T-helper 1 cell treated with Interleukin-12 subunit alpha and Interleukin-12 subunit beta and Interleukin-4 antibody, amounts not matched to agents 30 ng/mL and 1 ng/mL, for 36 hours (primary cell): ENCODE data around the gene MAML3. TPM values are rescaled to one million over a fixed set of nuclear protein-coding genes. Genes with fewer than 3 reads are reported as not detected.
"Not testable (repeated sequence)": the region's sequence is repeated elsewhere in the genome, so short reads cannot be mapped to it uniquely, and the experiment has no call there.

ENCODE experiments used
- intact Hi-C: fragments of 100-400 bp; cut with micrococcal nuclease; formaldehyde crosslinking; loops from one replicate; pipeline ENCODE4 v1.15.1; 2024
- total RNA-seq: library from RNA; stranded (reverse); gene quantifications from 2 replicates; pipeline ENCODE4 v1.2.3, GENCODE V29; 2022

Gene MAML3
- total RNA-seq, 1 donor from 2014 or later: 0.83 TPM

GRCh38 chr4:139973616-139974015 lies 180.4 kb downstream of the MAML3 start:
- intact Hi-C loops: loop anchor here (10.0 kb wide), 1 partner anchor 551 kb away; the partner anchor contains the start of gene ELMOD2

- intact Hi-C loops: loop anchor here (10.0 kb wide), 1 partner anchor 552 kb away; the partner anchor contains the start of gene ELMOD2
These were observed 181.0 kb downstream of the MAML3 start for GRCh38 chr4:139973015-139973414.

- intact Hi-C loops: loop anchor here (10.0 kb wide), 1 partner anchor 552 kb away; the partner anchor contains the start of gene ELMOD2
These were observed 181.7 kb downstream of the MAML3 start for GRCh38 chr4:139972305-139972704.

GRCh38 chr4:139971111-139971510 lies 182.9 kb downstream of the MAML3 start:
- intact Hi-C loops: loop anchor here (10.0 kb wide), 1 partner anchor 554 kb away; the partner anchor contains the start of gene ELMOD2

- intact Hi-C loops: loop anchor here (10.0 kb wide), 1 partner anchor 555 kb away; the partner anchor contains the start of gene ELMOD2
These were observed 184.2 kb downstream of the MAML3 start for GRCh38 chr4:139969635-139970266.

- intact Hi-C loops: no loop called here
These were observed 185.2 kb downstream of the MAML3 start for GRCh38 chr4:139968831-139969230.

- intact Hi-C loops: no loop called here
These were observed 187.6 kb downstream of the MAML3 start for GRCh38 chr4:139966383-139966782.

GRCh38 chr4:139965789-139966188 lies 188.2 kb downstream of the MAML3 start:
- intact Hi-C loops: no loop called here

GRCh38 chr4:139963708-139964107 lies 190.3 kb downstream of the MAML3 start:
- intact Hi-C loops: no loop called here

GRCh38 chr4:139962130-139962684 lies 191.8 kb downstream of the MAML3 start:
- intact Hi-C loops: no loop called here

- intact Hi-C loops: no loop called here
These were observed 192.5 kb downstream of the MAML3 start for GRCh38 chr4:139961344-139961946.

GRCh38 chr4:139959396-139959795 lies 194.6 kb downstream of the MAML3 start:
- intact Hi-C loops: no loop called here

- intact Hi-C loops: no loop called here
These were observed 195.3 kb downstream of the MAML3 start for GRCh38 chr4:139958739-139959098.

- intact Hi-C loops: no loop called here
These were observed 195.8 kb downstream of the MAML3 start for GRCh38 chr4:139957986-139958738.

- intact Hi-C loops: no loop called here
These were observed 196.9 kb downstream of the MAML3 start for GRCh38 chr4:139957065-139957464.

- intact Hi-C loops: no loop called here
These were observed 197.4 kb downstream of the MAML3 start for GRCh38 chr4:139956507-139957017.

GRCh38 chr4:139955600-139955999 lies 198.4 kb downstream of the MAML3 start:
- intact Hi-C loops: no loop called here

GRCh38 chr4:139954512-139954911 lies 199.5 kb downstream of the MAML3 start:
- intact Hi-C loops: loop anchor here (5.0 kb wide), 1 partner anchor 397 kb away; the partner anchor contains the start of gene SETD7

GRCh38 chr4:139951021-139951420 lies 203.0 kb downstream of the MAML3 start:
- intact Hi-C loops: loop anchor here (1.0 to 5.0 kb wide), 7 partner anchors 92 to 422 kb away; partner anchors contain the start of genes SCOC and SETD7

- intact Hi-C loops: loop anchor here (1.0 to 5.0 kb wide), 10 partner anchors 28 to 422 kb away; partner anchors contain the start of genes SCOC and SETD7
These were observed 203.4 kb downstream of the MAML3 start for GRCh38 chr4:139950568-139950967.

- intact Hi-C loops: not testable (repeated sequence)
These were observed 209.1 kb downstream of the MAML3 start for GRCh38 chr4:139944916-139945315.
